PC-3 (cell line): ENCODE measurements around the gene APH1B. TPM values are rescaled to one million over a fixed set of nuclear protein-coding genes. Genes with fewer than 3 reads are reported as not detected.

Experiments
- ATAC-seq: fragments of 200-7000 bp; cut with Tn5 transposase; 2 replicates; pipeline ENCODE4 v1.9.1; 2020; ENCODE audit warnings: mild to moderate bottlenecking, moderate library complexity
- BruUV-seq: library from RNA; stranded (reverse); fragments of 400-500 nt; replicated peaks from 2 replicates; lab custom pipeline; 2021; lab: Mats Ljungman, UMichigan
- CTCF ChIA-PET: fragments of 300-600 bp; sonication (Branson Sonifier 250); formaldehyde crosslinking; loops from one replicate; lab custom pipeline; 2022; ENCODE audit warnings: antibody characterized with exemption; lab: Charles Lee
- POLR2A ChIA-PET: fragments of 300-600 bp; sonication (Branson Sonifier 250); formaldehyde crosslinking; loops from one replicate; lab custom pipeline; 2022; ENCODE audit warnings: antibody characterized with exemption; ENCODE audit not compliant: unreplicated experiment; lab: Charles Lee
- DNase-seq: peaks from one replicate; pipeline ENCODE4 v3.0.0-alpha.2; 2015
- H2AFZ ChIP-seq: fragments of 300-600 bp; sonication (generic); 2 replicates; pipeline ENCODE4 v1.6.0; 2016; ENCODE audit warnings: antibody characterized with exemption, low read length
- H3F3A ChIP-seq: fragments of 300-600 bp; sonication (generic); one replicate; pipeline ENCODE4 v1.6.0; 2017; ENCODE audit warnings: antibody characterized with exemption, low read length, control low read depth, mild to moderate bottlenecking; ENCODE audit not compliant: unreplicated experiment
- H3K27ac ChIP-seq: fragments of 300-600 bp; sonication (generic); 2 replicates; pipeline ENCODE4 v1.5.1; 2016; ENCODE audit warnings: mild to moderate bottlenecking, low read length
- H3K27me3 ChIP-seq: fragments of 300-600 bp; sonication (generic); 2 replicates; pipeline ENCODE4 v1.6.1; 2016; ENCODE audit warnings: low read length, mixed read lengths
- H3K36me3 ChIP-seq: fragments of 300-600 bp; sonication (generic); 2 replicates; pipeline ENCODE4 v1.6.1; 2016; ENCODE audit warnings: low read depth, mixed run types, low read length, mixed read lengths
- H3K4me1 ChIP-seq: fragments of 300-600 bp; sonication (generic); 2 replicates; pipeline ENCODE4 v1.5.1; 2016; ENCODE audit warnings: low read length; ENCODE audit not compliant: insufficient read depth
- H3K4me2 ChIP-seq: fragments of 300-600 bp; sonication (generic); 2 replicates; pipeline ENCODE4 v1.6.0; 2016; ENCODE audit warnings: low read length
- H3K4me3 ChIP-seq: fragments of 300-600 bp; sonication (generic); 2 replicates; pipeline ENCODE4 v1.5.1; 2016; ENCODE audit warnings: mild to moderate bottlenecking, low read length, mixed read lengths
- H3K79me2 ChIP-seq: fragments of 300-600 bp; sonication (generic); 2 replicates; pipeline ENCODE4 v1.6.1; 2017; ENCODE audit warnings: low read length, mixed read lengths
- H3K9ac ChIP-seq: fragments of 300-600 bp; sonication (generic); 2 replicates; pipeline ENCODE4 v1.6.0; 2016; ENCODE audit warnings: mild to moderate bottlenecking, low read length
- H3K9me2 ChIP-seq: fragments of 300-600 bp; sonication (generic); replicated peaks from 2 replicates; pipeline ENCODE4 v1.6.1; 2016; ENCODE audit warnings: mixed run types, low read length, mixed read lengths
- H3K9me3 ChIP-seq: fragments of 300-600 bp; sonication (generic); 2 replicates; pipeline ENCODE4 v1.6.1; 2016; ENCODE audit warnings: low read length, mixed read lengths
- H4K20me1 ChIP-seq: fragments of 300-600 bp; sonication (generic); 2 replicates; pipeline ENCODE4 v1.6.1; 2016; ENCODE audit warnings: low read length, mixed read lengths
- EZH2 ChIP-seq: fragments of 300-600 bp; sonication (generic); IDR thresholded peaks from one replicate; pipeline ENCODE4 v1.6.1; 2017; ENCODE audit warnings: antibody characterized with exemption, mild to moderate bottlenecking, low read length; ENCODE audit not compliant: unreplicated experiment
- EZH2phosphoT487 ChIP-seq: fragments of 300-600 bp; sonication (generic); IDR thresholded peaks from 2 replicates; pipeline ENCODE4 v1.6.1; 2018; ENCODE audit warnings: mild to moderate bottlenecking, antibody characterized with exemption, low read length, borderline replicate concordance
- intact Hi-C: fragments of 100-400 bp; cut with micrococcal nuclease; formaldehyde crosslinking; loops from 2 replicates; pipeline ENCODE4 v1.9.0; 2023
- total RNA-seq: library from RNA; depleted of rRNA; stranded (reverse); fragments of >200 nt; gene quantifications from 2 replicates; pipeline ENCODE4 v1.2.3, GENCODE V29; 2014
- TF ChIP-seq, protein P1 (sequence below): fragments of 300-600 bp; sonication (generic); conservative IDR thresholded peaks from 2 replicates; pipeline ENCODE4 v1.5.1; 2017; ENCODE audit warnings: antibody characterized with exemption, low read depth, mild to moderate bottlenecking, low read length

APH1B gene
- total RNA-seq, 1 experiment from 2014 or later: 2.8 TPM

GRCh38 chr15:63244399-63244798, 33.0 kb upstream of the APH1B start:
- no peaks in the 10 kb centered on the region for H3F3A ChIP-seq
- POLR2A ChIA-PET: no interaction called here
- H3K4me1 ChIP-seq: peaks cover 2% of the 10 kb centered on the region; the same call in 1 of the 2 replicates
- no peak for ATAC-seq
- no peaks in the 10 kb centered on the region for H4K20me1 ChIP-seq
- DNase-seq: no peak
- H3K27ac ChIP-seq: no peak overlapping the region
- H3K9me2 ChIP-seq: no peaks in the 10 kb centered on the region
- BruUV-seq: no TSS peak
- CTCF ChIA-PET: interaction anchor here (0.7 kb wide), 1 partner anchor 273 kb away, joined by 3 read pairs; no protein-coding TSS in a partner anchor
- TF ChIP-seq EZH2phosphoT487: no peak
- TF ChIP-seq EZH2: no peak
- TF ChIP-seq, protein P1, sequence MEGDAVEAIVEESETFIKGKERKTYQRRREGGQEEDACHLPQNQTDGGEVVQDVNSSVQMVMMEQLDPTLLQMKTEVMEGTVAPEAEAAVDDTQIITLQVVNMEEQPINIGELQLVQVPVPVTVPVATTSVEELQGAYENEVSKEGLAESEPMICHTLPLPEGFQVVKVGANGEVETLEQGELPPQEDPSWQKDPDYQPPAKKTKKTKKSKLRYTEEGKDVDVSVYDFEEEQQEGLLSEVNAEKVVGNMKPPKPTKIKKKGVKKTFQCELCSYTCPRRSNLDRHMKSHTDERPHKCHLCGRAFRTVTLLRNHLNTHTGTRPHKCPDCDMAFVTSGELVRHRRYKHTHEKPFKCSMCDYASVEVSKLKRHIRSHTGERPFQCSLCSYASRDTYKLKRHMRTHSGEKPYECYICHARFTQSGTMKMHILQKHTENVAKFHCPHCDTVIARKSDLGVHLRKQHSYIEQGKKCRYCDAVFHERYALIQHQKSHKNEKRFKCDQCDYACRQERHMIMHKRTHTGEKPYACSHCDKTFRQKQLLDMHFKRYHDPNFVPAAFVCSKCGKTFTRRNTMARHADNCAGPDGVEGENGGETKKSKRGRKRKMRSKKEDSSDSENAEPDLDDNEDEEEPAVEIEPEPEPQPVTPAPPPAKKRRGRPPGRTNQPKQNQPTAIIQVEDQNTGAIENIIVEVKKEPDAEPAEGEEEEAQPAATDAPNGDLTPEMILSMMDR: no peak
- no peaks in the 10 kb centered on the region for H3K36me3 ChIP-seq
- H3K4me3 ChIP-seq: no peak overlapping the region
- H3K4me2 ChIP-seq: no peak overlapping the region
- H3K9ac ChIP-seq: no peak overlapping the region
- intact Hi-C loops: no loop called here
- no peaks in the 10 kb centered on the region for H3K27me3 ChIP-seq
- no peaks in the 10 kb centered on the region for H3K79me2 ChIP-seq
- H3K9me3 ChIP-seq: no peaks in the 10 kb centered on the region
- no peak overlapping the region for H2AFZ ChIP-seq

DNA sequence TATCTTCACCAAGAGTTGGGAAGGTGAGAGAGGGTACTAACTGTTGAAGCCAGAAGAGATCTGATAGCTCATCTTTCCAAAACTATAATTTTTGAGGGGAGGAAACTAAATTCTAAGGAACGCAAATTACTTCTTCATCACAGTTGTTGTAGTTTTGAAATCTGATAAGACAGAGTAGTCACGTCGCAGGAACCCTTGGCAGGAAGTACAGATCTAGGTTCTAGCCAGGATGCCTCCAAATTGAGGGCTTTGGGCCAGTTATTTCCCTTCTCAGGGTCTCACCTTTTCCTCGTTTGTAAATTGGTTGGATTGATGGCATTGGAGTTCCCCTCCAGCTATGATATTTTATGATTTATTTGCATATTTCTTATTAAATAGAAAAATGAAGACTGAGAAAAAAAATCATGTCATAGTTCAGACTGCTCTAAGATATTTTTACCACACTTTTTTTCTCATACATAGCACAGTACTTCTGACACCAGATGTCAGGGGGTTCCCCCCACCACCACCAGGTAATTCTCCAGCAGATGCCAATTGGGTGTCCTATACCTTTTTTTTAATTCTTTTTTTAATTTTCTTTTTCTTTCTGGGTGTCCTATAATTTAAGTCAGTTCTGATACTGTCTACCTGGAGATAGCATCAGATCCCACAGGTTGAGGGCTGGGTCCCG, 32.3 kb upstream of the APH1B start:
- Histone ChIP-seq H3K9me2 (no peaks in the 10 kb centered on the region), H3K27ac (no peak overlapping the region), H3K4me2 (no peak overlapping the region), H3K4me1 (peaks cover 6% of the 10 kb centered on the region), H3F3A (no peaks in the 10 kb centered on the region), H2AFZ (no peak overlapping the region), H3K36me3 (no peaks in the 10 kb centered on the region), H3K9ac (no peak overlapping the region), H3K79me2 (no peaks in the 10 kb centered on the region), H3K27me3 (no peaks in the 10 kb centered on the region), H4K20me1 (no peaks in the 10 kb centered on the region), H3K4me3 (no peak overlapping the region), H3K9me3 (no peaks in the 10 kb centered on the region)
- ChIA-PET CTCF (interaction anchor here (0.7 kb wide), 1 partner anchor 272 kb away, joined by 3 read pairs; no protein-coding TSS in a partner anchor), POLR2A (no interaction called here)
- TF ChIP-seq EZH2phosphoT487 (no peak), EZH2 (no peak)
- TF ChIP-seq, protein P1: no peak
- ATAC-seq (no peak), DNase-seq (no peak)
- intact Hi-C loops: no loop called here
- no TSS peak for BruUV-seq
